Upper lobe of left lung (tissue), 6 donors: Measurements from ENCODE around the gene TNFRSF18. TPM values are rescaled to one million over a fixed set of nuclear protein-coding genes. Genes with fewer than 3 reads are reported as not detected.

ENCODE experiments used
- ATAC-seq, 2 donors: fragments of 200-7000 bp; cut with Tn5 transposase; one replicate each; pipeline ENCODE4 v1.9.1; 2022; ENCODE audit warnings: mild to moderate bottlenecking in 2 of 2, moderate library complexity in 2 of 2; ENCODE audit not compliant: low FRiP score in 2 of 2
- DNase-seq, 2 donors: peaks; one replicate each; pipeline ENCODE4 v3.0.0-alpha.2; 2019 to 2020
- H3K27ac ChIP-seq, 4 donors: fragments of 200-600 bp; sonication (generic); one replicate each; pipeline ENCODE4 v1.5.1; 2016 to 2019
- H3K27me3 ChIP-seq, 4 donors: fragments of 200-600 bp; sonication (generic); one replicate each; pipeline ENCODE4 v1.5.1; 2017 to 2019
- H3K36me3 ChIP-seq, 4 donors: fragments of 200-600 bp; sonication (generic); one replicate each; pipeline ENCODE4 v1.5.1; 2016 to 2019
- H3K4me1 ChIP-seq, 4 donors: fragments of 200-600 bp; sonication (generic); one replicate each; pipeline ENCODE4 v1.5.1; 2018 to 2019
- H3K4me3 ChIP-seq, 4 donors: fragments of 200-600 bp; sonication (generic); one replicate each; pipeline ENCODE4 v1.5.1; 2017 to 2019; ENCODE audit warnings: mild to moderate bottlenecking in 2 of 4, moderate library complexity in 1 of 4
- H3K9me3 ChIP-seq, 4 donors: fragments of 200-600 bp; sonication (generic); one replicate each; pipeline ENCODE4 v1.5.1; 2018 to 2019
- CTCF ChIP-seq, 6 experiments: fragments of 450-650 bp in 4 of 6; fragments of 200-600 bp in 2 of 6; sonication (generic) in 2 of 6; IDR thresholded peaks; one replicate each; pipeline ENCODE4 v1.5.1; 2016 to 2019; ENCODE audit warnings: antibody characterized with exemption in 6 of 6
- EP300 ChIP-seq, 4 donors: sonication (generic); formaldehyde crosslinking; IDR thresholded peaks; one replicate each; pipeline ENCODE4 v1.5.1; 2017; ENCODE audit warnings: antibody characterized with exemption in 4 of 4, control low read depth in 2 of 4
- POLR2A ChIP-seq, 4 donors: fragments of 450-650 bp; IDR thresholded peaks; one replicate each; pipeline ENCODE4 v1.5.1; 2016 to 2017; ENCODE audit warnings: antibody characterized with exemption in 4 of 4, mild to moderate bottlenecking in 2 of 4
- POLR2AphosphoS5 ChIP-seq, 2 donors: sonication (generic); formaldehyde crosslinking; IDR thresholded peaks; one replicate each; pipeline ENCODE4 v1.5.1; 2017; ENCODE audit warnings: antibody characterized with exemption in 2 of 2
- WGBS, 2 donors: methylation state at CpG; one replicate each; pipeline ENCODE4 v1.1.5; 2017 to 2018; 5-methylcytosine and 5-hydroxymethylcytosine counted together
- small RNA-seq, 4 donors: library from RNA; depleted of rRNA; stranded (forward); fragments of <200 nt; gene quantifications; one replicate each; pipeline ENCODE3, GENCODE V24; 2016
- total RNA-seq, 6 donors: library from RNA; depleted of rRNA in 4 of 6; stranded (reverse); fragments of >200 nt in 4 of 6; gene quantifications; one replicate each; pipeline versions ENCODE4 v1.1.0 to v1.2.1, GENCODE V29; 2016 to 2021
- donor health status: DM: no; HTN: no; CAD: no; lungs with moderate emphysema.
- donor health status: DM: no; HTN: yes; CAD: no; lungs with severe emphysema.

TNFRSF18 gene
- total RNA-seq, 6 donors from 2014 or later: 0.89 to 3.4 (median 2.1) TPM; not detected in 1

- H3K27ac ChIP-seq: no peak overlapping the region
- no peaks in the 10 kb centered on the region for H3K9me3 ChIP-seq
- H3K4me1 ChIP-seq: peaks cover 8 to 19% (median 12%) of the 10 kb centered on the region in 4 donors
- H3K27me3 ChIP-seq: no peaks in the 10 kb centered on the region
- 86 to 89% methylated on average over 9 to 10 of the region's 10 CpGs for WGBS, 2 donors
- no peak for ATAC-seq
- no peak overlapping the region for H3K4me3 ChIP-seq
- no peak for TF ChIP-seq CTCF (IDR thresholded peaks at IDR 0.05)
- no peak for TF ChIP-seq POLR2A (IDR thresholded peaks at IDR 0.05)
- no peak for TF ChIP-seq EP300 (IDR thresholded peaks at IDR 0.05)
- no peak for TF ChIP-seq POLR2AphosphoS5 (IDR thresholded peaks at IDR 0.05)
- DNase-seq: no peak
- no peaks in the 10 kb centered on the region for H3K36me3 ChIP-seq
These were observed 51.1 kb downstream of the TNFRSF18 start for GRCh38 chr1:1155258-1155657.

GRCh38 chr1:1153874-1154273 lies 52.5 kb downstream of the TNFRSF18 start:
- no peaks in the 10 kb centered on the region for H3K36me3 ChIP-seq
- no peak overlapping the region for H3K4me3 ChIP-seq
- ATAC-seq (no peak), DNase-seq (no peak)
- no peaks in the 10 kb centered on the region for H3K27me3 ChIP-seq
- H3K27ac ChIP-seq: no peak overlapping the region
- 65 to 71% methylated on average over 4 of the region's 4 CpGs for WGBS, 2 donors
- TF ChIP-seq CTCF (IDR thresholded peaks at IDR 0.05) (no peak), POLR2AphosphoS5 (IDR thresholded peaks at IDR 0.05) (no peak), EP300 (IDR thresholded peaks at IDR 0.05) (no peak), POLR2A (IDR thresholded peaks at IDR 0.05) (no peak)
- H3K4me1 ChIP-seq: peaks cover 6 to 16% (median 11%) of the 10 kb centered on the region in 4 donors
- H3K9me3 ChIP-seq: no peaks in the 10 kb centered on the region

Small RNA genes within 50 kb of the gene (small RNA-seq; reads per million reads assigned to genes)
- gene MIR200A (17.8 to 64.0 (median 23.8) reads per million in 4 donors), gene MIR200B (49.8 to 175 (median 56.3) reads per million in 4 donors), gene MIR429 (11.0 to 33.9 (median 18.3) reads per million in 4 donors)

Other genes starting within 250 kb of the TNFRSF18 start
- gene NOC2L, start 247.3 kb downstream of the TNFRSF18 start, total RNA-seq: 10 to 100 TPM; 28.7 to 66.0 (median 51.0) TPM
- gene KLHL17, start 246.0 kb downstream of the TNFRSF18 start, total RNA-seq: 10 to 100 TPM in 4 of 6 donors, 1 to 10 TPM in 2; 4.7 to 45.1 (median 16.5) TPM
- gene PLEKHN1, start 240.1 kb downstream of the TNFRSF18 start, total RNA-seq: 10 to 100 TPM in 1 of 6 donors, 1 to 10 TPM in 5; 1.1 to 11.5 (median 1.6) TPM
- 1 to 10 TPM in 1 of 6 donors, under 1 TPM in 3, not detected in 2; 0.15 to 1.0 (median 0.36) TPM for gene PERM1, start 224.5 kb downstream of the TNFRSF18 start, total RNA-seq
- 10 to 100 TPM; 26.5 to 55.0 (median 35.0) TPM for gene HES4, start 206.5 kb downstream of the TNFRSF18 start, total RNA-seq
- gene ISG15, start 193.1 kb downstream of the TNFRSF18 start, total RNA-seq: 100 to 1,000 TPM in 2 of 6 donors, 10 to 100 TPM in 4; 32.5 to 180 (median 63.8) TPM
- 100 to 1,000 TPM in 5 of 6 donors, 10 to 100 TPM in 1; 91.0 to 316 (median 157) TPM for gene AGRN, start 186.5 kb downstream of the TNFRSF18 start, total RNA-seq
- 1 to 10 TPM; 1.0 to 2.4 (median 1.8) TPM for gene RNF223, start 132.3 kb downstream of the TNFRSF18 start, total RNA-seq
- 10 to 100 TPM in 5 of 6 donors, 1 to 10 TPM in 1; 5.7 to 34.6 (median 15.2) TPM for gene C1orf159, start 90.5 kb downstream of the TNFRSF18 start, total RNA-seq
- 10 to 100 TPM in 2 of 6 donors, 1 to 10 TPM in 3, under 1 TPM in 1; 0.86 to 14.5 (median 5.8) TPM for gene TTLL10, start 32.7 kb downstream of the TNFRSF18 start, total RNA-seq
- 10 to 100 TPM in 2 of 6 donors, 1 to 10 TPM in 3, under 1 TPM in 1; 0.46 to 15.4 (median 2.4) TPM for gene TNFRSF4, start 7.6 kb upstream of the TNFRSF18 start, total RNA-seq
- 100 to 1,000 TPM in 5 of 6 donors, 10 to 100 TPM in 1; 79.0 to 172 (median 148) TPM for gene SDF4, start 25.4 kb upstream of the TNFRSF18 start, total RNA-seq
- gene B3GALT6, start 25.6 kb upstream of the TNFRSF18 start, total RNA-seq: 10 to 100 TPM; 15.2 to 31.3 (median 19.9) TPM
- gene C1QTNF12, start 40.1 kb upstream of the TNFRSF18 start, total RNA-seq: 1 to 10 TPM in 4 of 6 donors, not detected in 2; 1.9 to 6.3 (median 2.8) TPM
- 10 to 100 TPM; 41.5 to 88.0 (median 50.5) TPM for gene UBE2J2, start 67.3 kb upstream of the TNFRSF18 start, total RNA-seq
- 10 to 100 TPM in 1 of 6 donors, 1 to 10 TPM in 4, under 1 TPM in 1; 0.91 to 17.8 (median 2.7) TPM for gene SCNN1D, start 73.8 kb upstream of the TNFRSF18 start, total RNA-seq
- gene ACAP3, start 101.3 kb upstream of the TNFRSF18 start, total RNA-seq: 100 to 1,000 TPM in 2 of 6 donors, 10 to 100 TPM in 4; 33.5 to 166 (median 60.1) TPM
- gene PUSL1, start 102.0 kb upstream of the TNFRSF18 start, total RNA-seq: 10 to 100 TPM; 16.8 to 38.8 (median 23.0) TPM
- gene INTS11, start 118.1 kb upstream of the TNFRSF18 start, total RNA-seq: 100 to 1,000 TPM in 2 of 6 donors, 10 to 100 TPM in 4; 71.7 to 267 (median 90.5) TPM
- gene CPTP, start 118.2 kb upstream of the TNFRSF18 start, total RNA-seq: 10 to 100 TPM; 14.7 to 41.6 (median 26.0) TPM
- 1 to 10 TPM in 1 of 6 donors, under 1 TPM in 5; 0.22 to 1.0 (median 0.79) TPM for gene TAS1R3, start 124.7 kb upstream of the TNFRSF18 start, total RNA-seq
- gene DVL1, start 142.8 kb upstream of the TNFRSF18 start, total RNA-seq: 100 to 1,000 TPM in 3 of 6 donors, 10 to 100 TPM in 3; 71.8 to 205 (median 90.6) TPM
- gene MXRA8, start 152.0 kb upstream of the TNFRSF18 start, total RNA-seq: 100 to 1,000 TPM in 2 of 6 donors, 10 to 100 TPM in 4; 23.9 to 137 (median 63.4) TPM
- 100 to 1,000 TPM in 5 of 6 donors, 10 to 100 TPM in 1; 76.0 to 149 (median 119) TPM for gene AURKAIP1, start 168.6 kb upstream of the TNFRSF18 start, total RNA-seq
- gene CCNL2, start 192.7 kb upstream of the TNFRSF18 start, total RNA-seq: 100 to 1,000 TPM; 131 to 897 (median 216) TPM
- gene MRPL20, start 200.7 kb upstream of the TNFRSF18 start, total RNA-seq: 100 to 1,000 TPM in 3 of 6 donors, 10 to 100 TPM in 3; 90.7 to 145 (median 101) TPM
- 10 to 100 TPM; 21.3 to 54.5 (median 34.7) TPM for gene ANKRD65, start 214.7 kb upstream of the TNFRSF18 start, total RNA-seq
- gene VWA1, start 229.1 kb upstream of the TNFRSF18 start, total RNA-seq: 100 to 1,000 TPM in 2 of 6 donors, 10 to 100 TPM in 4; 41.8 to 108 (median 62.5) TPM
- gene ATAD3C, start 243.1 kb upstream of the TNFRSF18 start, total RNA-seq: 10 to 100 TPM in 5 of 6 donors, 1 to 10 TPM in 1; 9.2 to 20.9 (median 14.7) TPM